Stimulated activated naive B cell treated with anti-CD40 and anti-IgM and Interleukin-4, amounts not matched to agents 10 μg/mL and 1 μg/mL and 100 μg/mL, for 72 hours (primary cell): ENCODE results near the gene RNU1-2.
A peak's percentile ranks its signal among the peaks of the same experiment; 100 is the strongest.
"Not testable (repeated sequence)": the region's sequence is repeated elsewhere in the genome, so short reads cannot be mapped to it uniquely, and the experiment has no call there.

ENCODE experiments used
- ATAC-seq, 2 donors: fragments of 150-1000 bp; cut with Tn5 transposase; replicated peaks; 2 replicates each; pipeline ENCODE4 v1.10.0; 2021; ENCODE audit warnings: moderate library complexity in 1 of 2
- DNase-seq: peaks from one replicate; pipeline ENCODE4 v3.0.0; 2021
- H3K27ac Mint-ChIP-seq: one replicate; pipeline ENCODE4 v1.8.0; 2022; ENCODE audit warnings: mild to moderate bottlenecking, mixed read lengths
- H3K27me3 Mint-ChIP-seq, 2 donors: one replicate each; pipeline ENCODE4 v1.8.0; 2022; ENCODE audit warnings: mixed read lengths in 2 of 2
- H3K36me3 Mint-ChIP-seq, 2 donors: one replicate each; pipeline ENCODE4 v1.8.0; 2022; ENCODE audit warnings: mixed read lengths in 2 of 2, mild to moderate bottlenecking in 1 of 2
- H3K4me1 Mint-ChIP-seq, 2 donors: one replicate each; pipeline ENCODE4 v1.8.0; 2022; ENCODE audit warnings: mixed read lengths in 2 of 2, mild to moderate bottlenecking in 1 of 2
- H3K4me3 Mint-ChIP-seq, 2 donors: one replicate each; pipeline ENCODE4 v1.8.0; 2022; ENCODE audit warnings: mild to moderate bottlenecking in 2 of 2, mixed read lengths in 2 of 2, moderate library complexity in 1 of 2
- H3K9me3 Mint-ChIP-seq, 2 donors: one replicate each; pipeline ENCODE4 v1.8.0; 2022; ENCODE audit warnings: mixed read lengths in 2 of 2, mild to moderate bottlenecking in 1 of 2

RNU1-2 gene

GRCh38 chr1:16874968-16875765 is 20.6 kb upstream of the RNU1-2 start:
- ATAC-seq, H3K27ac Mint-ChIP-seq, DNase-seq, H3K36me3 Mint-ChIP-seq, H3K4me3 Mint-ChIP-seq, H3K9me3 Mint-ChIP-seq: not testable (repeated sequence)
- Mint-ChIP-seq H3K27me3 (peaks cover 17 to 24% of the 10 kb centered on the region in 2 donors), H3K4me1 (peaks cover 11 to 15% of the 10 kb centered on the region in 2 donors)

DNA sequence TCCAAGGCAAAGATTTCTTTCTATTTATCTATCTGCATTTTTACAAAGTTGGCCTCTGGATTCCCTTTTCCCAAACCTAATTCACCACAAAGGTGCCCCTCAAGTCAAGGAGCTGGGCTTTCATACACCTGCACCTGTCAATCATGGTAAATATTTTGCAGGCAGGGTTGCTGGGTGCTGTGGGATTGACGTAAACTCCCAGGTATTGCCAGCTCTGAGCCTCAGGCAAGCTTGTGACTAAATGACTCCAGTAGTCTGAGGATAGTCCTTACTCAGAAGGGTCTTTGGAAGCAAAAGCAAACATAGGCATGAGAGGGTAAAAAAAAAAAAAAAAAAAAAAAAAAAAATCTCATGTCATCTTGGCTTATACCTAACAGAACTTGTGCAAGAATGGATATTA is 14.0 kb upstream of the RNU1-2 start:
- not testable (repeated sequence) for H3K9me3 Mint-ChIP-seq, DNase-seq, H3K4me1 Mint-ChIP-seq, ATAC-seq, H3K36me3 Mint-ChIP-seq, H3K27ac Mint-ChIP-seq, H3K4me3 Mint-ChIP-seq
- H3K27me3 Mint-ChIP-seq = peaks cover 19 to 26% of the 10 kb centered on the region in 2 donors

DNA sequence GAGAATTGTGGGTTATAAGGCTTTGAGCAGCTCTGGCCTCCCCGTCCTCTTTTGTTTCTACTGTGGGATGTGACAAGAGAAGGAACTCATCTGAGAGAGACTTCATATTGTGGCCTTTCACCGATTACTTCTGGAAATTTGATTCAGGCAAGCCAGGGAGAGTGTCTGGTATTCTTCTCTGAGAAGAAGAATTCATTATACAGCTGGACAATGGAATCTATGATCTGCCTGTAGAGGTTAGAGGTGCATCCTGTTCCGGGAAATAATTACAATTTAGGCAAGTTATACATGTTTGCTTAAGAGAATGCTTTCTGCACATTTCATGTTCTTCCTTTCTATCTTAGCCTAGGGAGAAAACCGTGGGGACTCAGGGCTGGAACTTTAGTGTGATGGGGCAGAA is 12.8 kb upstream of the RNU1-2 start:
- Mint-ChIP-seq H3K4me3 (no peak overlapping the region), H3K9me3 (no peaks in the 10 kb centered on the region), H3K27ac (no peak overlapping the region), H3K4me1 (no peaks in the 10 kb centered on the region), H3K36me3 (no peaks in the 10 kb centered on the region), H3K27me3 (peaks cover 19 to 26% of the 10 kb centered on the region in 2 donors)
- no peak for DNase-seq
- no peak for ATAC-seq

DNA sequence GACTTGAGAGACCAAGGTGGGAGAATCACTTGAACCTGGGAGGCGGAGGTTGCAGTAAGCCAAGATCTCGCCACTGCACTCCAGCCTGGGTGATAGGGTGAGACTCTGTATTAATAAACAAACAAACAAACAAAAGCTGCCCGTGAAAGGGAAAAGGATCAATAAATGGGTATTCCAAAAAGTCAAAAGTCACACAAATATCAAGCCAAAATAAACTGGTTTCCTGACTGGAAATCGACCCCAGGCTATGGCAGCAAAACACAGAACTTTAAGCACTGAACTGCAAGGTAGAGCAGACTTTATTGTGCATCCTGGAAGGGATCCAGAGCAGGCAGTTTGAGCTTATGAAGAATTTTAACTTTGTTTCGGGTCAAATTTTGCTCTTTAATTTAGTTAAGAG is 11.3 kb upstream of the RNU1-2 start:
- H3K27me3 Mint-ChIP-seq = peaks cover 19 to 26% of the 10 kb centered on the region in 2 donors
- DNase-seq, H3K4me1 Mint-ChIP-seq, H3K36me3 Mint-ChIP-seq, H3K9me3 Mint-ChIP-seq, H3K4me3 Mint-ChIP-seq, ATAC-seq, H3K27ac Mint-ChIP-seq: not testable (repeated sequence)

- DNase-seq (no peak), ATAC-seq (no peak)
- Mint-ChIP-seq H3K4me3 (no peak overlapping the region), H3K27me3 (peaks cover 9 to 16% of the 10 kb centered on the region in 2 donors), H3K9me3 (no peaks in the 10 kb centered on the region), H3K4me1 (peaks cover 9 to 12% of the 10 kb centered on the region in 2 donors), H3K27ac (no peak overlapping the region), H3K36me3 (no peaks in the 10 kb centered on the region)
These were observed 8.7 kb upstream of the RNU1-2 start for GRCh38 chr1:16886860-16887605.

- ATAC-seq (peak; percentile 70 to 86), DNase-seq (peak; percentile 67)
- Mint-ChIP-seq H3K4me3 (peak overlapping the region; percentile 92 to 93), H3K4me1 (peaks cover 9 to 12% of the 10 kb centered on the region in 2 donors), H3K27me3 (peaks cover 0 to under 1% of the 10 kb centered on the region in 2 donors), H3K27ac (peak overlapping the region; percentile 97), H3K9me3 (no peaks in the 10 kb centered on the region), H3K36me3 (no peaks in the 10 kb centered on the region)
These were observed 6.6 kb upstream of the RNU1-2 start for GRCh38 chr1:16888860-16889816.

GRCh38 chr1:16890539-16891021 is 5.2 kb upstream of the RNU1-2 start:
- not testable (repeated sequence) for H3K4me3 Mint-ChIP-seq, H3K9me3 Mint-ChIP-seq, H3K27ac Mint-ChIP-seq, DNase-seq, ATAC-seq, H3K36me3 Mint-ChIP-seq, H3K27me3 Mint-ChIP-seq
- peaks cover 12 to 19% of the 10 kb centered on the region in 2 donors for H3K4me1 Mint-ChIP-seq

DNA sequence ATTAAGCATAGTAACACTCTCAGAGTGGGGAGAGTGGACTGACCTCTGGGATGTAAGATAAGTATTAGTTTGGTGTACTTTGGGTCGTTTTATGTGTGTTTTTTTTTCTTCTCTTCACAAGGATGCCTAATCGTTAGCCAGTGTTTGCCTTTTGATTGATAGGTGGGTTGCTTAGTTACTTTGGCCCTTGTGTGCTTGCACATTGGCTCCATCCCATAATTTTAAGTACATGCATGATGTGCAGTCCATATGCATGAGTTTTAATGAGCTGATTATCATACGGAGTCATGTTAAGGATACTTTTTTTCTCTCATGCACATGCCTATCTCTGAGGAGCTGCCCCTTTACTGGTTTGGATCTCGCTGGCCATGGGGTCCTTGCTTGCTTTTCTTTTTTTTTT is 4.7 kb upstream of the RNU1-2 start:
- not testable (repeated sequence) for H3K27ac Mint-ChIP-seq, H3K36me3 Mint-ChIP-seq, H3K4me3 Mint-ChIP-seq, H3K27me3 Mint-ChIP-seq, H3K9me3 Mint-ChIP-seq, DNase-seq, ATAC-seq
- H3K4me1 Mint-ChIP-seq = peaks cover 17 to 22% of the 10 kb centered on the region in 2 donors

GRCh38 chr1:16892978-16893525 is 2.7 kb upstream of the RNU1-2 start:
- H3K9me3 Mint-ChIP-seq, H3K27me3 Mint-ChIP-seq, H3K4me3 Mint-ChIP-seq, ATAC-seq, DNase-seq, H3K27ac Mint-ChIP-seq: not testable (repeated sequence)
- Mint-ChIP-seq H3K36me3 (peaks cover 4 to 22% of the 10 kb centered on the region in 2 donors), H3K4me1 (peaks cover 34 to 35% of the 10 kb centered on the region in 2 donors)

GRCh38 chr1:16893796-16894195 is 2.0 kb upstream of the RNU1-2 start:
- not testable (repeated sequence) for H3K9me3 Mint-ChIP-seq, ATAC-seq, DNase-seq, H3K27me3 Mint-ChIP-seq, H3K27ac Mint-ChIP-seq, H3K4me3 Mint-ChIP-seq
- Mint-ChIP-seq H3K36me3 (peaks cover 4 to 22% of the 10 kb centered on the region in 2 donors), H3K4me1 (peaks cover 31 to 33% of the 10 kb centered on the region in 2 donors)

DNA sequence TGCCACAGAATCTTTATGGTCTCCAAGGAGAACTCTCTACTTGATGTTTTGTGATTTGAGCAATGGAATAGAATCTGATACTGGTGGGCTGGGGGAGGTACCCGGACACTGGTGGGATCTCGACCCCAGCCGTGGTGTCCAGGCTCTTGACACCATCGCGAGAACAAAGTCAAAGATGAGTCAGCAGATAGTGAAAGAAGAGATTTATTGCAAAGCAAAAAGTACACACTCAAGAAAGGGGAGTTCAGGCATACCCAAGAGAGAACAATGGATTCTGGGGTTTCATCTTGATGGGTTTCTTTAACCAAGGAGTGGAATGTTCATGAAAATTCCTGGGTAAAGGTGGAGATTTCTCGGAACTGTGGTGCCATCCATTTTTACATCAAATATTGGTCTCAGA is 1.4 kb upstream of the RNU1-2 start:
- DNase-seq, H3K27me3 Mint-ChIP-seq, ATAC-seq, H3K9me3 Mint-ChIP-seq: not testable (repeated sequence)
- Mint-ChIP-seq H3K36me3 (peaks cover 4 to 22% of the 10 kb centered on the region in 2 donors), H3K27ac (peak overlapping the region; percentile 77), H3K4me1 (peaks cover 26 to 29% of the 10 kb centered on the region in 2 donors), H3K4me3 (peak overlapping the region in 1 of 2 donors; percentile 65)

DNA sequence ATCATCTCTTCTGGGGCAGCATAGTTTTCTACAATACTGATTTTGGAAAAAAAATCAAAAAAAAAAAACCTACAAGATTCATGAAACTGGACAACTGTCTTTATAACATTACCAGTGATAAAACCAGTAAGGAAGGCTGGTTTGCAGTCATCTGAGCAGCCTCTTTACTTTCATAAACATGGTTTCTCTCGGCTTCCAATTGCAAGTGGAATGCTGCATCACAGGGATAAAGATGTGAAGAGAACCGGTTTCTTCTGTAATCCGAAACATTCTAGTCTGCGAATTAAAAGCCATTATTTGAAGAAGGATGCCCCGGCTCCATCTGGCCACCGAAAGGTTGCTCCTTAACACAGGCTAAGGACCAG is 565 bp upstream of the RNU1-2 start:
- not testable (repeated sequence) for H3K9me3 Mint-ChIP-seq, H3K27me3 Mint-ChIP-seq, ATAC-seq, DNase-seq
- H3K36me3 Mint-ChIP-seq = peaks cover 4 to 22% of the 10 kb centered on the region in 2 donors
- peak overlapping the region; percentile 100 for H3K27ac Mint-ChIP-seq
- peaks cover 23 to 25% of the 10 kb centered on the region in 2 donors for H3K4me1 Mint-ChIP-seq
- peak overlapping the region; percentile 82 to 85 for H3K4me3 Mint-ChIP-seq

DNA sequence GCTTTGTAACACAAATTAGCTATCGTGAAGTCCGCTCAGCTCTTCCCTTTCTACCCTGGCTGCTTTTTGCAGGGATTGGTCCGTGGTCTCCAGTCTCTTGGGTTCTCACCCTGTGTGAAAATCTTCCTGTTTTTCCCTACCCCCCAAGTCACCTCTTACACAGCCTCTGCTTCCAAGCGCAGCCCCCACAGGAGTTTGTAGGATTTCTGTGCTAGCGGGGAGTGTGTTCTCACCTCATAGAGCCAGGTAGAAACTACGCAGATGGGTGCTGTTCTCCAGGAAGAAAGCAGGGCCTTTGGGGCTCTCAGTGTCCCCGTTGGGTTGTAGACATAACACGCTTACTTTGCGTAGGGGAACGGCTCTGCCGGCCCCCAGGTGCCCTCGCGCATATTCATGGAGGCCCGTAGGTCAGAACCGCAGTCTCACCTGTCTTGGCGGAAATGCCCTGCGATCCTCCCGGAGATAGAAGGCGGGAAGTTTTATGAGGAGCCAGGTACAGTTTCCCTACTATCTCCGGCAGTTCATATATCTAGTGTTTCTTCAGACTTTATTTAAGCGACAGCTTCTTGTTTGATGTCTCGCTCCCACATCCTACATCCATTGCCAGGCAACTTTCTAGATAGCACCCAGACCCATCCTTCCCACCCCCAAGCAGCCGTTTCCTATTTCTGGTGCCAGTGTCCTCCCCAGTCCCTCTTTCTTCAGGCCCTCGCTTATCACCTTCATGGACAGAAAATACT is 706 bp downstream of the RNU1-2 start:
- H3K36me3 Mint-ChIP-seq = peaks cover 4 to 22% of the 10 kb centered on the region in 2 donors
- H3K4me1 Mint-ChIP-seq = peaks cover 30 to 34% of the 10 kb centered on the region in 2 donors

More for the DNA sequence above, 706 bp downstream of the RNU1-2 start:
- H3K9me3 Mint-ChIP-seq, H3K27me3 Mint-ChIP-seq: not testable (repeated sequence)
- DNase-seq (peak; percentile 100), ATAC-seq (peak; percentile 49 to 53)
- Mint-ChIP-seq H3K27ac (peak overlapping the region; percentile 100), H3K4me3 (peak overlapping the region; percentile 82 to 85)
